Activated CD4-positive, alpha-beta memory T cell treated with anti-CD3 and anti-CD28 coated beads for 36 hours (primary cell): Measurements from ENCODE around the gene ARID3B. TPM values are rescaled to one million over a fixed set of nuclear protein-coding genes. Genes with fewer than 3 reads are reported as not detected.
A peak's percentile ranks its signal among the peaks of the same experiment; 100 is the strongest.
"Not testable (repeated sequence)": the region's sequence is repeated elsewhere in the genome, so short reads cannot be mapped to it uniquely, and the experiment has no call there.

Source experiments
- CTCF ChIA-PET: fragments of 350-600 bp; sonication (Branson Sonifier 250); formaldehyde crosslinking; loops from one replicate; lab custom pipeline; 2021; ENCODE audit warnings: antibody characterized with exemption, inconsistent platforms; lab: Charles Lee
- POLR2A ChIA-PET: fragments of 350-600 bp; sonication (Branson Sonifier 250); formaldehyde crosslinking; loops from one replicate; lab custom pipeline; 2021; ENCODE audit warnings: antibody characterized with exemption; lab: Charles Lee
- DNase-seq: peaks from one replicate; pipeline ENCODE4 v3.0.0-alpha.2; 2020
- H3K27ac Mint-ChIP-seq: one replicate; pipeline ENCODE4 v1.8.0; 2021; ENCODE audit warnings: mixed read lengths
- H3K27me3 Mint-ChIP-seq: one replicate; pipeline ENCODE4 v1.8.0; 2021; ENCODE audit warnings: mixed read lengths
- H3K36me3 Mint-ChIP-seq: one replicate; pipeline ENCODE4 v1.8.0; 2021; ENCODE audit warnings: mixed read lengths
- H3K4me1 Mint-ChIP-seq: one replicate; pipeline ENCODE4 v1.8.0; 2021; ENCODE audit warnings: low read depth, mixed read lengths
- H3K4me3 Mint-ChIP-seq: one replicate; pipeline ENCODE4 v1.8.0; 2021; ENCODE audit warnings: mild to moderate bottlenecking, mixed read lengths
- H3K9me3 Mint-ChIP-seq: one replicate; pipeline ENCODE4 v1.8.0; 2021; ENCODE audit warnings: mixed read lengths
- intact Hi-C: fragments of 100-400 bp; cut with micrococcal nuclease; formaldehyde crosslinking; loops from one replicate; pipeline ENCODE4 v1.15.1; 2023
- total RNA-seq, 2 experiments: library from RNA; stranded (reverse); gene quantifications; one replicate each; pipeline ENCODE4 v1.2.3, GENCODE V29; 2021

The ARID3B gene
- total RNA-seq, 2 experiments from 2014 or later, result 27.3 to 28.6 TPM

DNA sequence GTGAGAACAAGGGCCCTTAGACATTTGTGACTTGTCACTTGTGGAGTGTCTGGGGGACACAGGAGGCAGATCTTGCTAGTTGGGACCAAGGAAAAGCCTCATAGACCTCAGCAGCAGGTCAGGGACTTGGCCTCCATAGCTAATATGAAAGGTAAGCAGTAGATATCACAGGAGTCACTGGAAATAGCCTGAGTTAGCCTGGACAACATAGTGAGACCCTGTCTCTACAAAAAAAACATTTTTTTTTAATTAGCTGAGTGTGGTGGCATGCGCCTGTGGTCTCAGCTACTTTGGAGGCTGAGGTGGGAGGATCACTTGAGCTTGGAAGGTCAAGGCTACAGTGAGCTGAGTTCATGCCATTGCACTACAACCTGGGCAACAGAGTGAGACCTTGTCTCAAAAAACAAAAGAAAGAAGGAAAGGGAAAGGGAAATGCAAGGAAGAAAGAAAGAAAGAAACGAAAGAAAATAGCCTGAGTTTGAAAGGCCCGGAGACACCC, 37.5 kb downstream of the ARID3B start:
- POLR2A ChIA-PET, result no interaction called here
- no peak overlapping the region for H3K4me3 Mint-ChIP-seq
- H3K27me3 Mint-ChIP-seq, result no peaks in the 10 kb centered on the region
- H3K9me3 Mint-ChIP-seq, result no peaks in the 10 kb centered on the region
- DNase-seq, result no peak
- intact Hi-C loops, result no loop called here
- H3K36me3 Mint-ChIP-seq, result peaks cover 17% of the 10 kb centered on the region
- peaks cover 10% of the 10 kb centered on the region for H3K4me1 Mint-ChIP-seq
- CTCF ChIA-PET, result interaction anchor here (0.9 kb wide), 1 partner anchor 36 kb away, joined by 3 read pairs; no protein-coding TSS in a partner anchor
- H3K27ac Mint-ChIP-seq, result no peak overlapping the region

DNA sequence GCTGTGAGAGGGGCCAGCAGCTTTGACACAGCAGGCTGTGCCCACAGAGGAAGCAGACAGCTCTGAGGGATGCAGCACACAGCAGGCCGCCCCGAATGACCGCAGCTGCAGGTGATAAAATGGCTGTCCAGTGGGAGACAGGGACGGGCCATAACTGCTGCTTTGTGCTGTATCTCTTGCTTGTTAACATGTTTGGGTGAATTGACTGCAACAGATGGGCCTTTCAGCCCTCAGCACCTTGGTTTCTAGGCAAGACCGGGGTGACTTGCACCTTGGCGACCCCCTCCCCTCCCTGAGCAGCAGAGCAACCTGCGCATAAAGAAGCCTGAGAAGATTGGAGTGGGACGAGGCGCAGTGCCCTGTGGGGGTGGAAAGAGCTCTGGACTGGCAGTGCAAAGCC, 38.0 kb downstream of the ARID3B start:
- H3K27me3 Mint-ChIP-seq, result no peaks in the 10 kb centered on the region
- no peaks in the 10 kb centered on the region for H3K9me3 Mint-ChIP-seq
- no peak for DNase-seq
- intact Hi-C loops, result no loop called here
- no peak overlapping the region for H3K4me3 Mint-ChIP-seq
- H3K27ac Mint-ChIP-seq, result no peak overlapping the region
- H3K36me3 Mint-ChIP-seq, result peaks cover 17% of the 10 kb centered on the region
- ChIA-PET POLR2A (interaction anchor here (0.6 kb wide), 1 partner anchor 45 kb away, joined by 3 read pairs; no protein-coding TSS in a partner anchor), CTCF (interaction anchor here (0.9 kb wide), 1 partner anchor 35 kb away, joined by 3 read pairs; no protein-coding TSS in a partner anchor)
- H3K4me1 Mint-ChIP-seq, result peaks cover 7% of the 10 kb centered on the region

DNA sequence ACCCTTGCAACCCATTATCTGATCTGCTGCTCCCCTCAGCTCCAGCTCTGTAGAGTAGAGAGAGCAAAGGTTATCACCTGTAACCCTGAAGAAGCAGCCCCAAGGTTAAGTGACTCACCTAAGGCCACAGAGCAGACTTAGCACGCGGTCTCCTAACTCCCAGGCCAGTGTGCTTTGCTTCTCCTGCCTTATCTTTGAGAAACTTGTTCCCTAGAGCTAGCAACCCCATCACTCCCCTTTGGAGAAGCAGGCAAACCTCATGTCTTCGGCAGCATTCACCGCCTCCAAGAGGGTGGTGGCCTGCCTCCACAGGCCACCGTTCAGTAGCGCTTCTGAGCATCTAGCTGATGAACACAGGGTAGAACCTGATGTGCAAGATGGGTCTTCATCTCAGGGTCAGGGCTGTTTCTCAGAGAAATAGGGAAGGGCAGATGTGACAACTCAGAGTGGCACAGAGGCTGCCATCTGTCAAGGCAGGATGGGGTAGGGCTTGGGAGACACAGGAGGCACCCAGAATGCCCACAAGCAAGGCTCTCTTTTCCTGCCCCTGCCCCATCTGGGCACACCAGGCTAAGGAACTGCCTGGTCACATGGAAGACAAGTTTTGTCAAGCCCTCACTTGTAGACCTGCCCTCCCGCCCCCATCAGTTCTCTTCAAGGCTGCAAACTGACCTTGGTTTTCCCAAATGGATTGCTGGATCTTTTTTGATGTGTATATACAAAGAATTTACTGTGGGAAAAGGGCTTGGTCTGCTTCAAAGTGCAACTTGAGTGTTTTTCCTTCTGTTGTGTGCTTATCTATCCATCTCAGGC, 39.7 kb downstream of the ARID3B start:
- Mint-ChIP-seq H3K27me3 (no peaks in the 10 kb centered on the region), H3K27ac (no peak overlapping the region), H3K36me3 (peaks cover 17% of the 10 kb centered on the region), H3K4me3 (no peak overlapping the region), H3K4me1 (peaks cover 3% of the 10 kb centered on the region), H3K9me3 (no peaks in the 10 kb centered on the region)
- ChIA-PET CTCF (no interaction called here), POLR2A (no interaction called here)
- intact Hi-C loops, result no loop called here
- DNase-seq, result no peak

DNA sequence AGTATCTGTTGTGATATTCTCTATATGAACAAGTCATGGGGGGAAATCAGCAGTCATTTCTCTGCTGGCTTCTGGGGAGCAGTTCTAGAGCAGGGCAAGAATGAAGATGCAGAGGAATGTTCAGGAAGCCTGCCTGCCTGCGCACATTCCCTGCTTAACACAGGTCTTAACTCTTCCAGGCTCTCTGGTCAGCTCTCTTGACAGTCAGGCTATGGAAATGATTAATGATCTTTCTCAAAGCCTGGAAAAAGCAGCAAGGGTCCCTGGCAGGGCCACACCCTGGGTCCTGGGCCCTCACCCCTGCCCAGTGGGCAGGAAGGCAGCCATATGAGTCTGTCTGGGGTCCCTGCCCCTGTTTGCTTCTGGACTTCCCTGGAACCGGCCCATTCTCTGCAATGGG, 43.2 kb downstream of the ARID3B start:
- H3K36me3 Mint-ChIP-seq, result peaks cover 7% of the 10 kb centered on the region
- H3K27me3 Mint-ChIP-seq, result no peaks in the 10 kb centered on the region
- intact Hi-C loops, result no loop called here
- no peaks in the 10 kb centered on the region for H3K9me3 Mint-ChIP-seq
- H3K27ac Mint-ChIP-seq, result peak overlapping the region; percentile 21
- DNase-seq, result no peak
- POLR2A ChIA-PET, result no interaction called here
- peaks cover 3% of the 10 kb centered on the region for H3K4me1 Mint-ChIP-seq
- CTCF ChIA-PET, result no interaction called here
- H3K4me3 Mint-ChIP-seq, result no peak overlapping the region

DNA sequence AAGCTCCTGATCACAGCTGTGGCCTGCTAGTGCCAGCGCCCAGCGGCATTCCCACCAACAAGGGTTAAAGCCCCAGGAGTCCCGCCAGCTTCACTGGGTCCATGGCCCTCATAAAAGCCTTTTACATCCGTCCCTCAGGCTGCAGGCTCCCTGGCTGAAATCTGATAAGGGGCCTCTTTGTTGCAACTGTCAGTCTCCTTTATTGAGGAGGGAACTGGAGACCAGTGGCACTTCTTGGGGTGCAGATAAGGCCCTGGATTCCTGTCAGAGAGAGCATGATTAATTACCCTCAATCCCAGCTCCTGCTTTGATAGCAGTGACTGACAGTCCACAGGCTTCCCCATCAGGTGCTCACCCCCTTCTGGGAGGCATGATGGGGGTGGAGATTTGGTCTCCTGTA, 43.8 kb downstream of the ARID3B start:
- ChIA-PET POLR2A (no interaction called here), CTCF (no interaction called here)
- H3K4me3 Mint-ChIP-seq, result no peak overlapping the region
- DNase-seq, result no peak
- no peaks in the 10 kb centered on the region for H3K27me3 Mint-ChIP-seq
- H3K9me3 Mint-ChIP-seq, result no peaks in the 10 kb centered on the region
- H3K27ac Mint-ChIP-seq, result peak overlapping the region; percentile 21
- peaks cover 3% of the 10 kb centered on the region for H3K4me1 Mint-ChIP-seq
- intact Hi-C loops, result no loop called here
- H3K36me3 Mint-ChIP-seq, result peaks cover 7% of the 10 kb centered on the region

DNA sequence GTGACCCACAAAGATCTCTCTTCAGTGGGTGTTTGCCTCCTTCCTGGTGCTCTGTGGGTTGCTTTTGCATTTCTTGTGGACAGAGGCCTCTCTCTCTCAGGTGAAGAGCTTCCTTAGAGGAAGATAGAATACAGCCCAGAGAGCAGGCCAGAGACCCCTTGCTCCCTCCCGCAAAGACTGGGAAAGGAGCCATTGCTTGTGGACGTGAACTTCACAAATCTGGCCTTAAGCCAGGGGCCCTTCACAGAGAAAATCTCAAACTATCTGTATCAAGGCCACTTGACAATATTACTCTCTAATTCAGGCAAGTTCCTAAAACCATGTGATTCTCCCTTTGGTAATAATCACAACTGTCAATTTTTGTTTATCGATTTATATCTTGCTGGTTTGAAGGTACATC, 44.2 kb downstream of the ARID3B start:
- peaks cover 2% of the 10 kb centered on the region for H3K4me1 Mint-ChIP-seq
- DNase-seq, result no peak
- POLR2A ChIA-PET, result no interaction called here
- no peaks in the 10 kb centered on the region for H3K9me3 Mint-ChIP-seq
- intact Hi-C loops, result no loop called here
- H3K27ac Mint-ChIP-seq, result no peak overlapping the region
- CTCF ChIA-PET, result no interaction called here
- no peaks in the 10 kb centered on the region for H3K27me3 Mint-ChIP-seq
- peaks cover 8% of the 10 kb centered on the region for H3K36me3 Mint-ChIP-seq
- no peak overlapping the region for H3K4me3 Mint-ChIP-seq

DNA sequence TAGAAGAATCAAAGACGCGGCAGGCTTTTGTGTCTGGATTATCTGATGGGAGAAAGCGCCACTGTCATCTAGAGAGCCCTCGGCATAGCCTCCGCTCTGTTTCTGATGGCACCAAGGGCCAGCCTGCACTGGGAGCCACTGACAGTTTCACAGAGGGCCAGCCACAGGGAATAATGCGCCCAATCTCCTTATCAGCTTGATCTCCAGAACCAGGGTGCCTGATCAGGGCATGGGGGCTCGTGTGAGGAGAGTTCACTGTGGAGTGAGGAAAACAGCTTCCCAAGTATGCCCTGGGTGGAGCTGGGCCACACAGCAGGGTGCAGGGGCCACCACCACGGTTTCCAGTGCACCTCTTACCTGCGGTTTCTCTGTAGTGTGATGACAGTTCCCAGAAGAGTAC, 44.8 kb downstream of the ARID3B start:
- H3K4me1 Mint-ChIP-seq, result no peaks in the 10 kb centered on the region
- POLR2A ChIA-PET, result no interaction called here
- H3K27ac Mint-ChIP-seq, result no peak overlapping the region
- CTCF ChIA-PET, result no interaction called here
- H3K4me3 Mint-ChIP-seq, result no peak overlapping the region
- H3K27me3 Mint-ChIP-seq, result no peaks in the 10 kb centered on the region
- peaks cover 6% of the 10 kb centered on the region for H3K36me3 Mint-ChIP-seq
- H3K9me3 Mint-ChIP-seq, result no peaks in the 10 kb centered on the region
- DNase-seq, result no peak
- intact Hi-C loops, result no loop called here

DNA sequence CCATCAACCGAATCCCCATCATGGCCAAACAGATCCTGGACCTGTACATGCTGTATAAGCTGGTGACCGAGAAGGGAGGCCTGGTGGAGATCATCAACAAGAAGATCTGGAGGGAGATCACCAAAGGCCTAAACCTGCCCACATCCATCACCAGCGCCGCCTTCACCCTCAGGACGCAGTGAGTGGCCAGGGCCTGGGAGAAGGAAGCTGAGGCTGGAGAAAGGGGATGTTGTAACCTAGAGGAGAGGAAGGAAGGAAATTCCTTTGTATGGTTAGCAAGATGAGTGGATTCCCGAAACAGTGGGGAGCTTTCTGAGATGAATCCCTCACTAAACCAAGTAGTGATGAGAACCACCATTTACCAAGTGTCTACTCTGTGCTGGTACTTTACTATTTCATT, 48.8 kb downstream of the ARID3B start:
- Mint-ChIP-seq H3K4me1 (no peaks in the 10 kb centered on the region), H3K27me3 (no peaks in the 10 kb centered on the region), H3K9me3 (no peaks in the 10 kb centered on the region), H3K36me3 (peaks cover 17% of the 10 kb centered on the region), H3K4me3 (no peak overlapping the region), H3K27ac (no peak overlapping the region)
- ChIA-PET POLR2A (no interaction called here), CTCF (no interaction called here)
- DNase-seq, result no peak
- intact Hi-C loops, result no loop called here

DNA sequence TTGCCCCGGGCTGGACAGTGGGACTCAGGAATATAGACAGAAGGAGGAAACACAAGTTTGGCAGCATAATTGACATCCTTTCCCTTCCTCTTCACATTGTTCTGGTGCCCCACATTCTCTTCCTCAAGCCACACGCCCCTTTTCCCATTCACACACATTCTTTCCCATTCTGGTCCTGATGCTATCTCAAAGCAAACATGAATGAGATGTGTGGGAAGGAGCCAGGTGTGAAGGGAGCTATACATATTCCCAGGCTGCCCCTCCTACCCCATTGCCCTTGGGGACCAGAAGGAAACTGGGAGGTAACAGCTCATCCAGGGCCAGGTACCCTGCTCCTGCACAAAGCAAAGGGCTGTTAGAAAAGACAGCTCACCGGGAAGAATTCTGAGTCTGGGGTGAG, 51.2 kb downstream of the ARID3B start:
- CTCF ChIA-PET, result no interaction called here
- DNase-seq, result no peak
- H3K4me1 Mint-ChIP-seq, result no peaks in the 10 kb centered on the region
- POLR2A ChIA-PET, result no interaction called here
- no peak overlapping the region for H3K4me3 Mint-ChIP-seq
- H3K9me3 Mint-ChIP-seq, result no peaks in the 10 kb centered on the region
- no peak overlapping the region for H3K27ac Mint-ChIP-seq
- no peaks in the 10 kb centered on the region for H3K27me3 Mint-ChIP-seq
- intact Hi-C loops, result no loop called here
- H3K36me3 Mint-ChIP-seq, result peaks cover 20% of the 10 kb centered on the region

DNA sequence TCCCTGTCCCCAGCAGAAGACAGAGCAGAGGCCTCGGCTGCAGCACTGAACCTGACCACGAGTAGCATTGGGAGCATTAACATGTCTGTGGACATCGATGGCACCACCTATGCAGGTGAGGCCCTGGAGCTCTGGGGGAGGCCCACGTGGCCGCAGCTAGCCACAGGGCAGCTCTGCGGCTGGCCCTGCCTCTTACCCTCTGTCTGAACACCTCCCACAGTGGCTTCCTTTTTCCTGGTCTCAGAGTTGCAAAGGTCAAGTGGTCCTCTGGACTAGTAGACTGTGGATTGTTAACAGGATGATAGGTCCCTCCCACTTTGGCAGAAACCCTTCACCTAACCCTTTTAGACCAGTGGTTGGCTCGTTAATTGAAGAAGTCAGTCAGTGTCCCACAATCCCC, 52.1 kb downstream of the ARID3B start:
- no peak overlapping the region for H3K27ac Mint-ChIP-seq
- ChIA-PET CTCF (no interaction called here), POLR2A (no interaction called here)
- no peak overlapping the region for H3K4me3 Mint-ChIP-seq
- intact Hi-C loops, result no loop called here
- H3K4me1 Mint-ChIP-seq, result peaks cover 5% of the 10 kb centered on the region
- H3K9me3 Mint-ChIP-seq, result no peaks in the 10 kb centered on the region
- DNase-seq, result no peak
- H3K27me3 Mint-ChIP-seq, result no peaks in the 10 kb centered on the region
- peaks cover 20% of the 10 kb centered on the region for H3K36me3 Mint-ChIP-seq

DNA sequence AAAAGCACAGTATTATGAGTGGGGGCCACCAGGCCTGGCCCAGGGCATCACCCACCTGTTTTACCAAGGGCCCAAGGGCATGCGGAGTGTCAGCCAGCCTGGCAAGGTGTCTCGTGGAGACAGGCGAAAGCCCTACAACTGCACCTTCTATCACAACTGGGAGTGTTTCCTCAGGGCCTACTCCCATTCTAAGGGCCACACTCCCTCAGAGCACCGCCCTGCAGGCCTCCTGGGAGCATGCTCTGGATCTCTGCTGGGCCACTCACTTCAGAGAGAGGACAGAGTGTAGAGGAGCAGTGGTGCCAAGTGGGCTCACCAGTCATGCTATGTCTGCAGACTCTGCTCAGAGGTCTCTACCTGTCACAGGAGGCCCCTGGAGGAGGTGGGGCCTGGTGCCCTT, 53.4 kb downstream of the ARID3B start:
- Mint-ChIP-seq H3K27me3 (no peaks in the 10 kb centered on the region), H3K27ac (no peak overlapping the region)

DNA sequence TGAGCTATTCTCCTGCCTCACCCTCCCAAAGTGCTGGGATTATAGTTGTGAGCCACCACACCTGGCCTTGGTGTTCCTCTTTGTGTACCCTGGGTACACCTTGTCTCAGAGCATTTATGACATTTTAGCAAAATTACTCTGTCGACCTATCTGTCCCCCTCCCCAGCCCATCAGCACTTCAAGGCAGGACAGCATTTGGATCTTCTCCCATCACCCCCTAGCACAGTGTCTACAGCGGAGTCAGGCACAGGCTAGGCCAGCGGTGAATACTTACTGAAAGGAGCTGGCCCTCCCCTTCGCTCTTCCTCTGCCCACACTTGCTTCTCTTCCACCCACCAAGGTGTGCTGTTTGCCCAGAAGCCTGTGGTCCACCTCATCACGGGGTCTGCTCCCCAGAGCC, 54.3 kb downstream of the ARID3B start:
- peaks cover 19% of the 10 kb centered on the region for H3K36me3 Mint-ChIP-seq
- H3K4me3 Mint-ChIP-seq, result no peak overlapping the region
- intact Hi-C loops, result no loop called here
- CTCF ChIA-PET, result interaction anchor here (0.6 kb wide), 1 partner anchor 174 kb away, joined by 3 read pairs; no protein-coding TSS in a partner anchor
- no peaks in the 10 kb centered on the region for H3K9me3 Mint-ChIP-seq
- POLR2A ChIA-PET, result no interaction called here
- H3K27ac Mint-ChIP-seq, result no peak overlapping the region
- peaks cover 20% of the 10 kb centered on the region for H3K4me1 Mint-ChIP-seq
- no peaks in the 10 kb centered on the region for H3K27me3 Mint-ChIP-seq
- DNase-seq, result no peak

More for the DNA sequence above, 53.4 kb downstream of the ARID3B start:
- DNase-seq, result no peak
- intact Hi-C loops, result no loop called here
- peaks cover 22% of the 10 kb centered on the region for H3K36me3 Mint-ChIP-seq
- H3K4me1 Mint-ChIP-seq, result peaks cover 18% of the 10 kb centered on the region
- H3K9me3 Mint-ChIP-seq, result no peaks in the 10 kb centered on the region
- CTCF ChIA-PET, result no interaction called here
- no peak overlapping the region for H3K4me3 Mint-ChIP-seq
- POLR2A ChIA-PET, result no interaction called here

DNA sequence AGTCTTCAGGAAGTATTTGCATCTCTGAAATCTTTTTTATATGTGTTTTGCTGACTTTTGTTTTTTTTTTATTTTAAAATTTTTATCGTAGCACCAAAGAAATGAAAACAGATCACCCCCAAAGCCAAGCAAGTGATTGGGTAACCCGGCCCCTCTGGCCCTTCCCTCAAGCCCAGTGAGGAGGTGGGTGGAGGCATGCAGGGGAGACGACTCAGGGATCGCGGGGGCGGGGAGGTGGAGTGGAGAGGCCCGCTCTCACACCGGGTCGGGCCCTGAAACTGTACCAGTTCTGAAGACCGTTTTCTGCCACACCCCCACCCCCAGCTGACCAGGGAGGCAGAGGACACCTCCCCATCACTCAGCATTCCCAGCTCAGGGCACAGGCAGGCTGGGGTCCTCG, 55.7 kb downstream of the ARID3B start:
- Mint-ChIP-seq H3K27ac (peak overlapping the region; percentile 33), H3K4me1 (peaks cover 20% of the 10 kb centered on the region), H3K36me3 (peaks cover 16% of the 10 kb centered on the region)
- intact Hi-C loops, POLR2A ChIA-PET, CTCF ChIA-PET, H3K4me3 Mint-ChIP-seq, H3K27me3 Mint-ChIP-seq, H3K9me3 Mint-ChIP-seq, DNase-seq: not testable (repeated sequence)
